SJSA1 (cell line): ENCODE results near the gene TENT5C. TPM values are rescaled to one million over a fixed set of nuclear protein-coding genes. Genes with fewer than 3 reads are reported as not detected.

Experiments
- DNase-seq, 2 experiments: peaks; one replicate each; pipeline ENCODE4 v3.0.0-alpha.2; 2015 to 2020; ENCODE audit warnings: low spot score in 2 of 2, low read depth in 1 of 2
- H3K27ac ChIP-seq: fragments of 250-450 bp; sonication (Bioruptor Pico); 2 replicates; pipeline ENCODE4 v1.5.1; 2020; ENCODE audit warnings: mild to moderate bottlenecking, moderate library complexity
- H3K27me3 ChIP-seq: fragments of 250-450 bp; sonication (Bioruptor Pico); replicated peaks from 2 replicates; pipeline ENCODE4 v1.5.1; 2020; ENCODE audit warnings: mild to moderate bottlenecking, moderate library complexity
- H3K36me3 ChIP-seq: fragments of 250-450 bp; sonication (Bioruptor Pico); 2 replicates; pipeline ENCODE4 v1.5.1; 2020; ENCODE audit warnings: mild to moderate bottlenecking
- H3K4me1 ChIP-seq: fragments of 250-450 bp; sonication (Bioruptor Pico); replicated peaks from 2 replicates; pipeline ENCODE4 v1.6.1; 2021; ENCODE audit warnings: mild to moderate bottlenecking
- H3K4me3 ChIP-seq: fragments of 250-450 bp; sonication (Bioruptor Pico); 2 replicates; pipeline ENCODE4 v1.5.1; 2020; ENCODE audit warnings: mild to moderate bottlenecking
- H3K9me3 ChIP-seq: fragments of 250-450 bp; sonication (Bioruptor Pico); replicated peaks from 2 replicates; pipeline ENCODE4 v1.5.1; 2020; ENCODE audit warnings: mild to moderate bottlenecking
- total RNA-seq: library from RNA; depleted of rRNA; stranded (reverse); fragments of >200 nt; shearing (Covaris generic); gene quantifications from 2 replicates; pipeline ENCODE4 v1.2.3, GENCODE V29; 2014

TENT5C gene
- total RNA-seq, 1 experiment from 2014 or later: 0.92 TPM

GRCh38 chr1:117657949-117658660 is 52.3 kb downstream of the TENT5C start:
- DNase-seq: no peak
- no peaks in the 10 kb centered on the region for H3K36me3 ChIP-seq
- no peaks in the 10 kb centered on the region for H3K27me3 ChIP-seq
- H3K4me3 ChIP-seq: no peak overlapping the region
- H3K27ac ChIP-seq: no peak overlapping the region
- H3K9me3 ChIP-seq: no peaks in the 10 kb centered on the region
- H3K4me1 ChIP-seq: peaks cover 20% of the 10 kb centered on the region

GRCh38 chr1:117658676-117659075 is 52.8 kb downstream of the TENT5C start:
- Histone ChIP-seq H3K4me1 (peaks cover 26% of the 10 kb centered on the region), H3K36me3 (no peaks in the 10 kb centered on the region), H3K27ac (no peak overlapping the region), H3K9me3 (no peaks in the 10 kb centered on the region), H3K4me3 (no peak overlapping the region), H3K27me3 (no peaks in the 10 kb centered on the region)
- no peak for DNase-seq

GRCh38 chr1:117659550-117660270 is 53.9 kb downstream of the TENT5C start:
- Histone ChIP-seq H3K9me3 (no peaks in the 10 kb centered on the region), H3K27me3 (no peaks in the 10 kb centered on the region), H3K27ac (no peak overlapping the region), H3K36me3 (no peaks in the 10 kb centered on the region), H3K4me3 (no peak overlapping the region), H3K4me1 (peaks cover 31% of the 10 kb centered on the region)
- DNase-seq: no peak

- no peak for DNase-seq
- H3K4me1 ChIP-seq: peaks cover 31% of the 10 kb centered on the region
- no peaks in the 10 kb centered on the region for H3K27me3 ChIP-seq
- H3K36me3 ChIP-seq: no peaks in the 10 kb centered on the region
- H3K4me3 ChIP-seq: no peak overlapping the region
- no peak overlapping the region for H3K27ac ChIP-seq
- H3K9me3 ChIP-seq: no peaks in the 10 kb centered on the region
Observed at GRCh38 chr1:117660271-117660965, 54.6 kb downstream of the TENT5C start.

GRCh38 chr1:117661027-117661426 is 55.2 kb downstream of the TENT5C start:
- Histone ChIP-seq H3K36me3 (no peaks in the 10 kb centered on the region), H3K4me3 (no peak overlapping the region), H3K27me3 (no peaks in the 10 kb centered on the region), H3K27ac (no peak overlapping the region), H3K4me1 (peaks cover 31% of the 10 kb centered on the region), H3K9me3 (no peaks in the 10 kb centered on the region)
- no peak for DNase-seq

- Histone ChIP-seq H3K4me1 (peaks cover 18% of the 10 kb centered on the region), H3K4me3 (no peak overlapping the region), H3K27ac (no peak overlapping the region), H3K9me3 (no peaks in the 10 kb centered on the region), H3K36me3 (no peaks in the 10 kb centered on the region), H3K27me3 (no peaks in the 10 kb centered on the region)
- peak; percentile 38 to 57 for DNase-seq
Observed at GRCh38 chr1:117662667-117663066, 56.8 kb downstream of the TENT5C start.

GRCh38 chr1:117663156-117663902 is 57.5 kb downstream of the TENT5C start:
- H3K9me3 ChIP-seq: no peaks in the 10 kb centered on the region
- no peak overlapping the region for H3K27ac ChIP-seq
- peaks cover 18% of the 10 kb centered on the region for H3K4me1 ChIP-seq
- no peaks in the 10 kb centered on the region for H3K36me3 ChIP-seq
- no peak overlapping the region for H3K4me3 ChIP-seq
- H3K27me3 ChIP-seq: no peaks in the 10 kb centered on the region
- DNase-seq: no peak

GRCh38 chr1:117664314-117664713 is 58.5 kb downstream of the TENT5C start:
- no peak overlapping the region for H3K27ac ChIP-seq
- no peak for DNase-seq

GRCh38 chr1:117665556-117666270 is 59.9 kb downstream of the TENT5C start:
- no peaks in the 10 kb centered on the region for H3K36me3 ChIP-seq
- no peak for DNase-seq
- H3K27ac ChIP-seq: no peak overlapping the region
- no peaks in the 10 kb centered on the region for H3K9me3 ChIP-seq
- no peaks in the 10 kb centered on the region for H3K27me3 ChIP-seq
- no peak overlapping the region for H3K4me3 ChIP-seq
- H3K4me1 ChIP-seq: peaks cover 20% of the 10 kb centered on the region

More at GRCh38 chr1:117664314-117664713, 58.5 kb downstream of the TENT5C start:
- Histone ChIP-seq H3K4me1 (peaks cover 18% of the 10 kb centered on the region), H3K9me3 (no peaks in the 10 kb centered on the region), H3K4me3 (no peak overlapping the region), H3K27me3 (no peaks in the 10 kb centered on the region), H3K36me3 (no peaks in the 10 kb centered on the region)

GRCh38 chr1:117669572-117669971 is 63.7 kb downstream of the TENT5C start:
- DNase-seq: no peak
- no peak overlapping the region for H3K4me3 ChIP-seq
- H3K27ac ChIP-seq: no peak overlapping the region
- no peaks in the 10 kb centered on the region for H3K27me3 ChIP-seq
- no peaks in the 10 kb centered on the region for H3K36me3 ChIP-seq
- no peaks in the 10 kb centered on the region for H3K9me3 ChIP-seq
- peaks cover 36% of the 10 kb centered on the region for H3K4me1 ChIP-seq

GRCh38 chr1:117670976-117671780 is 65.3 kb downstream of the TENT5C start:
- H3K27ac ChIP-seq: no peak overlapping the region
- no peaks in the 10 kb centered on the region for H3K27me3 ChIP-seq
- peaks cover 36% of the 10 kb centered on the region for H3K4me1 ChIP-seq
- no peaks in the 10 kb centered on the region for H3K9me3 ChIP-seq
- no peak for DNase-seq
- no peaks in the 10 kb centered on the region for H3K36me3 ChIP-seq
- no peak overlapping the region for H3K4me3 ChIP-seq

GRCh38 chr1:117671781-117672501 is 66.1 kb downstream of the TENT5C start:
- H3K9me3 ChIP-seq: no peaks in the 10 kb centered on the region
- no peak overlapping the region for H3K27ac ChIP-seq
- H3K4me1 ChIP-seq: peaks cover 36% of the 10 kb centered on the region
- DNase-seq: peak; percentile 19 to 49
- no peak overlapping the region for H3K4me3 ChIP-seq
- H3K27me3 ChIP-seq: no peaks in the 10 kb centered on the region
- H3K36me3 ChIP-seq: no peaks in the 10 kb centered on the region
